H1 (cell line): ENCODE measurements around the gene SLC15A1. TPM values are rescaled to one million over a fixed set of nuclear protein-coding genes. Genes with fewer than 3 reads are reported as not detected.

ENCODE experiments used
- SP2 ChIP-seq: IDR thresholded peaks from 2 replicates; pipeline ENCODE4 v1.6.1; 2012; ENCODE audit warnings: mild to moderate bottlenecking, low read length, inconsistent platforms
- polyA plus RNA-seq, 7 experiments: library from polyadenylated mRNA; depleted of rRNA in 3 of 7; stranded (reverse) in 5 of 7; unstranded in 2 of 7; fragments of >200 nt in 5 of 7; fragments of 200-250 nt in 2 of 7; gene quantifications; 1 replicate in 5 of 7; 2 replicates in 1 of 7; 4 replicates in 1 of 7; pipeline versions ENCODE4 v1.2.1 to v1.2.3, GENCODE V29; 2011 to 2013; ENCODE audit warnings: missing spikeins in 2 of 7, mixed read lengths in 2 of 7
- total RNA-seq: library from RNA; stranded (reverse); fragmentation: NEBNext Ultra II Directional; extraction: Animal tissue kit (Norgen Biotek cat#: 25700); gene quantifications from 2 replicates; pipeline ENCODE4 v1.2.1, GENCODE V29; 2021

SLC15A1 gene
- total and polyA plus RNA-seq, 2 of the 8 experiments (the other 6 are each of a cell fraction or from before 2014, with no cell fraction given), result 1.3 to 2.4 TPM

DNA sequence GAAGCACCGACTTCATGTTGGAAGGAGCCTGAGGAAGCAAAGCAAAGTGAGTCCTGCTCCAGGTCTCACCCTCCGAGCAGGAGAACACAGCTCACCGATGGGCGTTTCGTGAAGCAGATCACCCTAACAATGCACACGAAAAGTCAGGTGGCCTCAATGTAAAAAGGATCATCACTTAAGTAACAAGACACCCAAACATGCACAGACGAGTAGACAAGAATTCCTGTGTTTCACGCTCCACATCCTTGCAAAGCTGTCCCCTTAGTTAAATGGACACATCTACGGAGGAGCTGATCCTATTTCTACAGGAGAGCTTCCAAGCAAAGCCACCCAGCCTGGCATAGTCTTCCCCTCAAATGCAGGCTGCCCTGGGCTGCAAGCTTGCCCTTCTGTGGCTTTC is 66.2 kb downstream of the SLC15A1 start (continued):
- TF ChIP-seq SP2, result no peak
